VCaP (cell line): ENCODE results near the gene COL6A1.

Source experiments
- H3K27ac ChIP-seq: fragments of 450-650 bp; 2 replicates; pipeline ENCODE4 v1.5.1; 2017
- CTCF ChIP-seq: fragments of 450-650 bp; conservative IDR thresholded peaks from 2 replicates; pipeline ENCODE4 v1.5.1; 2017; ENCODE audit warnings: mild to moderate bottlenecking, moderate library complexity

COL6A1 gene

GRCh38 chr21:46021398-46021797, 39.8 kb downstream of the COL6A1 start:
- no peak overlapping the region for H3K27ac ChIP-seq

GRCh38 chr21:46021978-46022544, 40.5 kb downstream of the COL6A1 start:
- no peak overlapping the region for H3K27ac ChIP-seq
- no peak for TF ChIP-seq CTCF

More at GRCh38 chr21:46021398-46021797, 39.8 kb downstream of the COL6A1 start:
- no peak for TF ChIP-seq CTCF

- no peak overlapping the region for H3K27ac ChIP-seq
- no peak for TF ChIP-seq CTCF
These were observed 41.3 kb downstream of the COL6A1 start for GRCh38 chr21:46022551-46023525.

- no peak overlapping the region for H3K27ac ChIP-seq
- TF ChIP-seq CTCF: no peak
These were observed 42.0 kb downstream of the COL6A1 start for GRCh38 chr21:46023555-46023954.

GRCh38 chr21:46024141-46024540, 42.6 kb downstream of the COL6A1 start:
- TF ChIP-seq CTCF: no peak

GRCh38 chr21:46025113-46025770, 43.7 kb downstream of the COL6A1 start:
- no peak for TF ChIP-seq CTCF
- H3K27ac ChIP-seq: no peak overlapping the region

More at GRCh38 chr21:46024141-46024540, 42.6 kb downstream of the COL6A1 start:
- H3K27ac ChIP-seq: no peak overlapping the region

- no peak overlapping the region for H3K27ac ChIP-seq
- TF ChIP-seq CTCF: no peak
These were observed 46.4 kb downstream of the COL6A1 start for GRCh38 chr21:46027851-46028493.
